ENCODE results near the gene KAT6B.

The KAT6B gene

GRCh38 chr10:74977913-74978847 is 151.8 kb downstream of the KAT6B start:
- H3K9me3 ChIP-seq (ENCODE audit: control insufficient read depth, insufficient read depth, low read depth, low read length) = no peaks in the 10 kb centered on the region
- H3K4me1 ChIP-seq (ENCODE audit: control insufficient read depth, insufficient read depth, low read length) = peaks cover 5% of the 10 kb centered on the region; the same call in 1 of the 2 replicates
- H3K27ac ChIP-seq (ENCODE audit: extremely low read depth, low read depth, low read length) = no peak overlapping the region
- ChIA-PET CTCF (interaction anchor here (0.6 to 1.2 kb wide), 2 partner anchors 11 to 63 kb away, joined by 3 read pairs; no protein-coding TSS in a partner anchor), POLR2A (no interaction called here)
- H3K36me3 ChIP-seq (ENCODE audit: control insufficient read depth in 2 of 2, insufficient read depth in 1 of 2, low read length in 2 of 2) = peaks cover 0 to 24% of the 10 kb centered on the region in 2 experiments; a peak in 1 of 3 replicates
- no peak for TF ChIP-seq ZNF280C (tag by site-specific recombination; IDR thresholded peaks at IDR 0.05)
- TF ChIP-seq ZNF394 (tag by site-specific recombination; IDR thresholded peaks at IDR 0.05; ENCODE audit: borderline replicate concordance) = no peak
- no peak for TF ChIP-seq KLF7 (tag by site-specific recombination; IDR thresholded peaks at IDR 0.05; ENCODE audit: borderline replicate concordance)
- no peak for TF ChIP-seq ZNF138 (tag by site-specific recombination; IDR thresholded peaks at IDR 0.05; ENCODE audit: borderline replicate concordance)
- TF ChIP-seq TRIM28 (IDR thresholded peaks at IDR 0.05; ENCODE audit: borderline replicate concordance, low read length) = no peak
- no peak for TF ChIP-seq MZF1 (tag by site-specific recombination; IDR thresholded peaks at IDR 0.05; ENCODE audit: borderline replicate concordance)
- TF ChIP-seq ZNF416 (tag by site-specific recombination; IDR thresholded peaks at IDR 0.05) = no peak
- no peak for TF ChIP-seq ZNF157 (tag by site-specific recombination; IDR thresholded peaks at IDR 0.05)
- TF ChIP-seq ZNF791 (tag by site-specific recombination; IDR thresholded peaks at IDR 0.05) = no peak
- no peak overlapping the region for H3K4me3 ChIP-seq (ENCODE audit: low read depth, low read length)

- TF ChIP-seq PBX3 (CRISPR knock-in tag; IDR thresholded peaks at IDR 0.05) (no peak), ZFP37 (tag by site-specific recombination; IDR thresholded peaks at IDR 0.05) (no peak), ZNF704 (tag by site-specific recombination; IDR thresholded peaks at IDR 0.05) (no peak), KLF9 (tag by site-specific recombination; IDR thresholded peaks at IDR 0.05; ENCODE audit: low read depth) (no peak), ZNF280C (tag by site-specific recombination; IDR thresholded peaks at IDR 0.05) (no peak), REST (tag by site-specific recombination; IDR thresholded peaks at IDR 0.05) (no peak), RBAK (tag by site-specific recombination; IDR thresholded peaks at IDR 0.05) (no peak), ZNF223 (tag by site-specific recombination; IDR thresholded peaks at IDR 0.05) (no peak), ZFP3 (tag by site-specific recombination; IDR thresholded peaks at IDR 0.05; ENCODE audit: low read depth) (no peak), ZNF2 (tag by site-specific recombination; IDR thresholded peaks at IDR 0.05) (no peak)
- Histone ChIP-seq H3K4me3 (ENCODE audit: low read depth, low read length) (no peak overlapping the region), H3K9me3 (ENCODE audit: control insufficient read depth, insufficient read depth, low read depth, low read length) (no peaks in the 10 kb centered on the region), H3K4me1 (ENCODE audit: control insufficient read depth, insufficient read depth, low read length) (no peaks in the 10 kb centered on the region), H3K27ac (ENCODE audit: extremely low read depth, low read depth, low read length) (no peak overlapping the region), H3K36me3 (ENCODE audit: control insufficient read depth in 2 of 2, insufficient read depth in 1 of 2, low read length in 2 of 2) (peaks cover 0 to 21% of the 10 kb centered on the region in 2 experiments; a peak in 1 of 3 replicates)
- CTCF ChIA-PET = interaction anchor here (1.2 kb wide), 1 partner anchor 78 kb away, joined by 3 read pairs; no protein-coding TSS in a partner anchor
- POLR2A ChIA-PET = no interaction called here
These were observed 155.6 kb downstream of the KAT6B start for GRCh38 chr10:74981831-74982633.

Data from HEK293 (cell line).